Stimulated activated CD4-positive, alpha-beta T cell treated with anti-CD3 and anti-CD28 coated beads, TNF-alpha, amount 100 ng/mL, for 4 hours (primary cell): ENCODE data around the gene DBR1.
A peak's percentile ranks its signal among the peaks of the same experiment; 100 is the strongest.

Source experiments
- DNase-seq, 3 experiments: peaks; one replicate each; pipeline ENCODE4 v3.0.0-alpha.2; 2020; ENCODE audit warnings: low read depth in 3 of 3

The DBR1 gene

DNA sequence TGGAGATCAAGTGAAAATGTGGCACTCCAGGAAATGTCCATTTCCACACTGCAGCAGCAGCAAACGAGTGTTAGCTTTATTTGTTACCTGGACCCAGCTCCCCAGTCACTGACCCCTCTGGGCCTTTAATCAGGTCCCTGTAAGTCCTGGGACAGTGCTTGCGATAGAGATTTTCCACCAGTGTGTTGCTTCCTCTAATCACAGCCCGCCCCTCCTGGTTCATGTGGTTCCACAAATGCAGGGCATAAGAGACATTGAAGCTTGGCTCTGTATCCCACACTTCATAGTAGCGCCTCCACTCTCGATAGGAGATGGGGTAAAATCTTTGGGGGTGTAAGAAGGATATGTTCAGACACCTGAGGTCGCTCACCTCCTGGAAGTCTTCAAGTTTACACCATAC, 50.5 kb downstream of the DBR1 start:
- no peak for DNase-seq

DNA sequence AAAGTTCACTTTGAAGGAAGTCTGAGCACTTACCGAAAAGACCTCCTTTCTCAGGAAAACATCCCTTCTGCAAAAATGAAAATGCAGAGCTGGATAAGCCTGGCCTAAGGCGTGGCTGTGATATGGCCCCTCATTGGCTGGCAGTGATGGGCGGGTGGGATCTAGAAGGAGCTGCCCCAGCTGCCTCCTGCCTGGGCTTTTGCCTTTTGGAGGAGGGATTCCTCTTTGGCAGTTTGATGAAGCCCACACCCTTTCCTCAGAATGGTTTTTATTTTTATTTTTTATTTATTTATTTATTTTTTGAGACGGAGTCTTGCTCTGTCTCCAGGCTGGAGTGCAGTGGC, 55.3 kb downstream of the DBR1 start:
- DNase-seq = no peak

DNA sequence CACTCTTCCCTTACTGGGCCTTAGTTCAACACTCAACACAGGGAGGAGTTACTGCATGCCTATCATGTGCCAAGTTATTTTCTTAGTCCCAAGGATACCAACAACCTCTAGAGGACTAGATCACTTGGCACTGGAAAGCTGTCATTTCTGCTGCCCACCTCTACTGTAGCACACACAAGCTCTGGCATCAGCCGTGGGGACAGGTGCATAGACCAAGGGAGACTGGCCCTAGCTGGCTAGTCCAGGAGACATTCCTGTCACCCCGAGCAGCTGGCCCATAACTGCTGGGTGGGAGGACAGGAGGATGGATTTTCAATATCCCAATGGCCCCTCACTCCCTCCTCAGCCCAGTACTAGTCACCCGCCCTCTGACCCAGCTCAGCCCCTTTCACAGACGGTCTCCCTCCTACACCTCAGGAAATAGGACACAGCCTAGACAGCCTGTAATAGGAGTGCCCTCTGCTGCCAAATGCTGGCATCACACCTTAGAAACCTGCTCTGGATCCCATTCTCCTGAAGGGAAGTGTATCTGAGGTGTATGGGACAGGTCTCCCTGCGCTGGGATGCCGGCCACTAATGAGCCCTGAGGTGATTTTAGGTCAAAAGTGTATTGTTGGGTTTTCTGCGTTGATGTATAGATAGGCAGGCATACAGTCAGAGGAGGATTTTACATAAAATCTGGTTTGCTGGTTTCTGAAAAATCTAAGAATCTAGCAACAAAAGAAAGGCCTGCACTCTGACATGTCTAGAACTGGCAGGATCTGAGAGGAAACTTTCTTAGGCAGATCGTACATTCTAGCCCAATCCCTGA, 55.9 kb downstream of the DBR1 start:
- peak; percentile 12 to 32 (median 27) for DNase-seq

DNA sequence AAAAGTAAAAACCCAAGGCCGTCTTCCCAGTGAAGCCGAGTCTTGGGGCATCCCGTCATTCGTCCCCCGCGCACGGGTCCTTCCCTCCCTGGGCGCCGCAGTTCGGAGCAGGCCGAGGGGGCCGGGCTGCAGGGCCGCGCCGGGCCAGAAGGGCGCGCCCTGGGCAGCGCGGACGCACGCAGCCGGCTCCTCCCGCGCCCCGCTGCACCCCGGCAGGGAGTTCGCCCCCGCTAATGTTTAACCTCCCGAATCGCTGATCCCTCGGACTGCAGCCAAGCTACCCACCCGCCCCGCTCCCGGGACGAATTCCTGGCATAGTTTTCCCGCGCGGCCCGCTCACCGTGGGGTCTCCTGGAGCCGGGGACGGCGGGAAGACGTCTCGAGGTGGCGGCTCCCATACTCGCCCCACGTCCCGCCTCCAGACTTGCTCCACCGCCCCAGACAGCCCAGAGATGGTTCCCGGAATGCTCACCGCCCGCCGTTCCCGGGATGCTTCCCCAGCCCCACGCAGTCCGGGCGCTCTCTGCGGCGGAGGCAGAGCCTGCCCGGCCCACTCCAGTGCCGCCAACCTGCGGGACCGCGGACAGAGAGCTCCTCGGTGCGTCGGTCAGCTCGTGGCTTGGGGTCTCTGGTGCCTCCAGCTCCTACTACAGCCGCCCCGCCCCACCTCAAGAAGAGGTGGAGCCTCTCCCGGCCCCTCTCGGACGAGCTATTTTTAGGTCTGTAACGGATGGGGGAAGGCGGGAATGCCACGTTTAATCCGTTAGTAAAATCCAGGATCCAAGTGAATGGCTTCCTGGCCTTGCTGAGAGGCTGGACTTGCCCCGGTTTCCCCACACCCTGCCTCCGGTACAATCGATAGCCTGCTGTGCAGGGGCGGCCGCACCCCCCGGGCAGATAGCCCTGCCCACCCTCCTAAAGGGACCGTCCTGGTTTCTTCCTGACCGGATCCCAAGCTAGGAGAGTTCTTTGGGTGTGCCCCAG, 59.4 kb downstream of the DBR1 start, which contains the start of gene DZIP1L:
Gene DZIP1L (minus strand): TSS at position 621 of the 984 bp plus-strand sequence. CDS start 11,637 bp downstream, outside the sequence.
- no peak for DNase-seq

DNA sequence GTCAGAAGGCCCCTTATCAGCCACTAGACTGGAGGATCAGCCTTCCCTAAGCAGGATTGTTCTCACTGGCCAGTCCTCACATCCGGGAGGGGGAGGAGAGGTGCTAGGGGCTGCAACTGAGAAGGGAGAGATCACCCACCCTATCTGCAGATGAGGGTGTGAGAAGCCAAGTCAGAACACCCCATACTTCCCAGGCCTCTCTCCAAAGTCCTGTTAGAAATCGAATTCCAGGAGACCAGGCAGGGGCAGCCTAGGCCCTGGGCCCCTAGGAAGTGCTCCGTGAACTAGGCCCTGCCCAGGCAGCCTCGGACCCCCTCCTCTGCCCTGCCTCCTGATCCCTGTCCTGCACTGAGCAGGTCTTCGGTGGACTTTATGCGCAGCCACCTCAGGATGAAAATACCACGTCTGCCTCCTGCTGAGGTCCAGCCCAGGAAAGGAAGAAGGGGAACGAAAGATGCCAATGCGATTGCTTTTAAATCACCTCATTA, 60.2 kb downstream of the DBR1 start:
- no peak for DNase-seq

DNA sequence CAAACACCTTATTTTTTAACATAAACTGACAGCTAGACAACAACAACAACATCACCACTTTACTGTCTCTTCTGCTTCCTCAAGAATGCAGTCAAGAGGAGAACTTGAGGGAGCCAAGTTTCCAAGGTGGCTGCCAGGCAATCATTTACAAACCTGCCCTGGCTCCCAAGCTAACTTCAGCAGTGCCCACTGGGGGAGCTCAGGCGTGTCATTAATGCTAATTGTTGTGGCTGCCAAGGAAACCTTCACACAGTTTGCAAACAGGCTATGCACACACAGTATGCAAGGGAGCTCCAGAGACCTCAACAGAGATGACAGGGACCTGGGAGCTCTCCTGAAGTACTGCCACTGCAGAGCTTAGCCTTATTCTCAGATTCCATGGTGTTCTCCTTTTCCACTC, 61.4 kb downstream of the DBR1 start:
- no peak for DNase-seq

DNA sequence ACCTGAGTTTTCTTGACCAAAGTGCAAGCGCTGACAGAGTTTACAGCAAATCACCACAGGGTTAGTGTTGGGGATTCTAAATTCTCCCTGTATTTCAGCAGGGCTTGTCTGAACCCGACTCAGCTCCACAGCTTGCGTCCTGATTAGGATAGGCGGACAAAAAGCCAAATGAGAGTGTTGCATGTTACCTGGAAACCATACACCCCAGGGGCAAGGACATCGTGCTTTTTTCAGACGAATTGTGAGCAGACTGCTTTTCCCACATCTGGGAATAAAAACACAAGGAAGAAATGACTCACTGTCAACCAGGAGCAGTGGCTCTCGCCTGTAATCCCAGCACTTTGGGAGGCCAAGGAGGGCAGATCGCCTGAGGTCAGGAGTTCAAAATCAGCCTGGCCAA, 62.4 kb downstream of the DBR1 start:
- DNase-seq = no peak
